Spleen (tissue), 7 donors: ENCODE data around the gene TRIOBP.

ENCODE experiments used
- CTCF ChIP-seq, 11 experiments: fragments of 200-600 bp in 7 of 11; fragments of 450-650 bp in 4 of 11; sonication (generic) in 4 of 11; IDR thresholded peaks in 8 of 11; conservative IDR thresholded peaks in 3 of 11; 1 replicate in 7 of 11; 2 replicates in 4 of 11; pipeline versions ENCODE4 v1.4.0 to v1.8.0; 2016 to 2021; ENCODE audit warnings: antibody characterized with exemption in 11 of 11, inconsistent platforms in 4 of 11, mild to moderate bottlenecking in 1 of 11
- POLR2A ChIP-seq, 3 donors: fragments of 450-650 bp; IDR thresholded peaks; one replicate each; pipeline ENCODE4 v1.5.1; 2017; ENCODE audit warnings: antibody characterized with exemption in 3 of 3, mild to moderate bottlenecking in 1 of 3
- donor health status: DM: no; HTN: no; CAD: no; lungs with moderate emphysema.
- donor health status: DM: no; HTN: no; CAD: no.
- donor health status: DM: no; HTN: no; CAD: no.

DNA sequence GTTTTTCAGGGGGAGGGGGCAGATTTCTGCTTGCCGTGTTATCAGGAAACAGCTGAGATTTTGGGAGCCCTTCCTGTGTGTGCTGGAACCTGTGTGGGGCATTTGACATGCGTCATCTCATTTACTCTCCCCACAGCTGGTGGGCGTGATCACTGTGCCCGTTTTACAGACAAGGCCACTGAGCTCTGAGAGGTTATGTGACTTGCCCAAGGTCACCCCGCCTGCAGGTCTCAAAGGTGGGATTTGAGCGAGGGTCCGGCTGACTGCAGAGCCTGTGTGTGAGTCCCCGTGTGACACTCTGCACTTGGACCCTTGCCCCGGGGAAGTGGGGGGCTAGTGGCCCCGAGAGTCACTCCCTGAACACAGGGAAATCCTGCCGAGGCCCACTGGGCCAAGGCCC lies 62.4 kb downstream of the TRIOBP start:
- no peak for TF ChIP-seq POLR2A (IDR thresholded peaks at IDR 0.05)
- TF ChIP-seq CTCF (IDR thresholded peaks at IDR 0.05 in 8 of 11, conservative IDR thresholded peaks at IDR 0.05 in 3 of 11) = no peak
